MCF 10A (cell line): Measurements from ENCODE around the gene SERTAD2. TPM values are rescaled to one million over a fixed set of nuclear protein-coding genes. Genes with fewer than 3 reads are reported as not detected.

ENCODE experiments used
- BruUV-seq: library from RNA; stranded (reverse); fragments of 400-500 nt; replicated peaks from 2 replicates; lab custom pipeline; 2021; lab: Mats Ljungman, UMichigan
- CTCF ChIA-PET: fragments of 300-600 bp; sonication (Branson Sonifier 250); formaldehyde crosslinking; extraction: SDS; loops from one replicate; lab custom pipeline; 2021; ENCODE audit warnings: antibody characterized with exemption, inconsistent platforms; lab: Yijun Ruan, JAX
- POLR2A ChIA-PET: fragments of 300-600, 350-650 bp; sonication (Branson Sonifier 250); formaldehyde crosslinking; extraction: SDS; loops from one replicate; lab custom pipeline; 2020; ENCODE audit warnings: antibody characterized with exemption, inconsistent platforms; lab: Yijun Ruan, JAX
- DNase-seq: peaks from one replicate; pipeline ENCODE4 v3.0.0-alpha.2; 2018; ENCODE audit not compliant: unreplicated experiment
- H3K27ac Mint-ChIP-seq: one replicate; pipeline ENCODE4 v1.8.0; 2022; ENCODE audit warnings: mild to moderate bottlenecking, low read depth, mixed read lengths; ENCODE audit not compliant: unreplicated experiment
- H3K27me3 Mint-ChIP-seq: one replicate; pipeline ENCODE4 v1.8.0; 2022; ENCODE audit warnings: mixed read lengths; ENCODE audit not compliant: insufficient read depth, unreplicated experiment
- H3K36me3 Mint-ChIP-seq: one replicate; pipeline ENCODE4 v1.8.0; 2022; ENCODE audit warnings: mild to moderate bottlenecking, moderate library complexity, mixed read lengths; ENCODE audit not compliant: insufficient read depth, unreplicated experiment
- H3K4me1 Mint-ChIP-seq: one replicate; pipeline ENCODE4 v1.8.0; 2022; ENCODE audit warnings: mixed read lengths; ENCODE audit not compliant: insufficient read depth, unreplicated experiment
- H3K4me3 Mint-ChIP-seq: one replicate; pipeline ENCODE4 v1.8.0; 2022; ENCODE audit warnings: mild to moderate bottlenecking, moderate library complexity, mixed read lengths; ENCODE audit not compliant: unreplicated experiment
- H3K9me3 Mint-ChIP-seq: one replicate; pipeline ENCODE4 v1.8.0; 2022; ENCODE audit warnings: mixed read lengths; ENCODE audit not compliant: unreplicated experiment
- CTCF ChIP-seq: fragments of 200-600 bp; IDR thresholded peaks from one replicate; pipeline ENCODE4 v1.8.0; 2022; ENCODE audit warnings: antibody characterized with exemption, mild to moderate bottlenecking; ENCODE audit not compliant: unreplicated experiment
- intact Hi-C: fragments of 100-400 bp; cut with micrococcal nuclease; formaldehyde crosslinking; loops from 2 replicates; pipeline ENCODE4 v1.14.1; 2022
- total RNA-seq: library from RNA; stranded (reverse); gene quantifications from 2 replicates; pipeline ENCODE4 v1.2.3, GENCODE V29; 2022

SERTAD2 gene
- total RNA-seq, 1 experiment from 2014 or later: 15.0 TPM

GRCh38 chr2:64677530-64677929 is 23.8 kb upstream of the SERTAD2 start:
- Mint-ChIP-seq H3K27ac (no peak overlapping the region), H3K4me3 (no peak overlapping the region), H3K27me3 (no peaks in the 10 kb centered on the region), H3K4me1 (peaks cover 6% of the 10 kb centered on the region), H3K36me3 (peaks cover 7% of the 10 kb centered on the region), H3K9me3 (no peaks in the 10 kb centered on the region)
- no TSS peak for BruUV-seq
- POLR2A ChIA-PET: interaction anchor here (1.1 kb wide), 2 partner anchors 34 to 182 kb away, joined by 3 to 4 read pairs; no protein-coding TSS in a partner anchor
- no peak for DNase-seq
- TF ChIP-seq CTCF: no peak
- intact Hi-C loops: no loop called here
- CTCF ChIA-PET: interaction anchor here (0.6 to 1.8 kb wide), 2 partner anchors 14 to 23 kb away, joined by 3 to 8 read pairs; partner anchors contain the start of gene SERTAD2

DNA sequence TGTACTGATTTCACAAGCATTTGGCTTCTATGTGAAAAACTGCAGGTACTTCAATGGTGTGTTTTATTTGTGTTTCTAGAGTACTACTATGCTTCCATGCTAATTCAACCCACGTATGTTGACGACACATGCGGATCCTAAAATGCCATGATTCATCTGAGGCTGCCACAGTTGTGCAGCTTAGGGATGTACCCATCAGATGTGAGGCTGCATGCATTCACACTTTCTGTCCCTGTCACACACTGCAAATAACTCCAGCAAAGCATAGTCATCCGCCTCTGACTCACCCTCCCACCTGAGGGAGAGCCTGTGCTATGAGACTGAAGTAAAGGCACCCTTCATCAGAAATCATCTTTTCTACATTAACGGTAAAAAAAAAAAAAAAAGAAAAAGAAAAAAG is 22.1 kb upstream of the SERTAD2 start:
- TF ChIP-seq CTCF: no peak
- no peak overlapping the region for H3K4me3 Mint-ChIP-seq
- no peak overlapping the region for H3K27ac Mint-ChIP-seq
- ChIA-PET CTCF (interaction anchor here (0.6 to 2.5 kb wide), 4 partner anchors 14 to 22 kb away, joined by 3 to 8 read pairs (median 3); partner anchors contain the start of gene SERTAD2), POLR2A (interaction anchor here (0.6 to 5.5 kb wide), 8 partner anchors 18 to 104 kb away, joined by 3 to 46 read pairs (median 6); partner anchors contain the start of gene SERTAD2)
- no TSS peak for BruUV-seq
- peaks cover 5% of the 10 kb centered on the region for H3K4me1 Mint-ChIP-seq
- H3K9me3 Mint-ChIP-seq: no peaks in the 10 kb centered on the region
- intact Hi-C loops: no loop called here
- H3K36me3 Mint-ChIP-seq: peaks cover 5% of the 10 kb centered on the region
- DNase-seq: peak; percentile 56
- H3K27me3 Mint-ChIP-seq: no peaks in the 10 kb centered on the region

GRCh38 chr2:64672708-64673107 is 19.0 kb upstream of the SERTAD2 start:
- H3K27me3 Mint-ChIP-seq: no peaks in the 10 kb centered on the region
- no peak for DNase-seq
- H3K4me1 Mint-ChIP-seq: peaks cover 5% of the 10 kb centered on the region
- no peak overlapping the region for H3K4me3 Mint-ChIP-seq
- intact Hi-C loops: no loop called here
- no peaks in the 10 kb centered on the region for H3K9me3 Mint-ChIP-seq
- ChIA-PET POLR2A (interaction anchor here (0.8 to 5.5 kb wide), 5 partner anchors 9 to 78 kb away, joined by 3 to 46 read pairs (median 3); partner anchors contain the start of gene SERTAD2), CTCF (interaction anchor here (0.7 to 0.9 kb wide), 2 partner anchors 14 to 17 kb away, joined by 3 to 4 read pairs; no protein-coding TSS in a partner anchor)
- H3K36me3 Mint-ChIP-seq: no peaks in the 10 kb centered on the region
- TF ChIP-seq CTCF: no peak
- BruUV-seq: no TSS peak
- peak overlapping the region; percentile 70 for H3K27ac Mint-ChIP-seq

DNA sequence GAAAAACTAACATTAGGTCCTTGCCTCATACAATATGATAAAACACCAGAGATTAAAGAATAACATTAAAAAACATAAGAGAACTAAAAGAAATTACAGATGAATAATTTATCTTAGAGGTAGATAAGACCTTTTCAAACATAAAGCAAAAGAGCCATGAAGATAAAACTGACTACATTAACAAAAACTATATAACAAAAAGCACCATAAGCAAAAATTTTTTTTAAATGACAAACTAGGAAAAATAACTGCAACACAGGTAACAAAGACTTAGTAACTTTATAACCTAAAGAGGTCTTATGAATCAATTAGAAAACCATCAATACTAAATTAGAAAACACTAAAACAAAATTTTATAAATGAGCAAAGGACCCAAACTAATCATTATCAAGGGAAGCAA is 16.3 kb upstream of the SERTAD2 start:
- Mint-ChIP-seq H3K4me3 (no peak overlapping the region), H3K27ac (no peak overlapping the region), H3K27me3 (no peaks in the 10 kb centered on the region), H3K4me1 (no peaks in the 10 kb centered on the region), H3K36me3 (no peaks in the 10 kb centered on the region), H3K9me3 (no peaks in the 10 kb centered on the region)
- ChIA-PET POLR2A (interaction anchor here (1.0 kb wide), 1 partner anchor 16 kb away, joined by 4 read pairs; no protein-coding TSS in a partner anchor), CTCF (interaction anchor here (0.6 kb wide), 2 partner anchors 203 to 318 kb away, joined by 4 read pairs; no protein-coding TSS in a partner anchor)
- BruUV-seq: no TSS peak
- intact Hi-C loops: no loop called here
- TF ChIP-seq CTCF: no peak
- DNase-seq: no peak
